HepG2 (cell line): ENCODE results near the gene HOXC12. TPM values are rescaled to one million over a fixed set of nuclear protein-coding genes. Genes with fewer than 3 reads are reported as not detected.

ENCODE experiments used
- AGO2 ChIP-seq: fragments of 200-400 bp; formaldehyde crosslinking; optimal IDR thresholded peaks from 2 replicates; pipeline ENCODE3; 2017; ENCODE audit warnings: mild to moderate bottlenecking, low read depth, low read length, moderate library complexity
- BRD4 ChIP-seq: sonication (generic); formaldehyde crosslinking; IDR thresholded peaks from 2 replicates; pipeline ENCODE4 v1.4.0; 2020; ENCODE audit warnings: missing genetic modification reagents
- CENPBD1 ChIP-seq: sonication (generic); formaldehyde crosslinking; IDR thresholded peaks from 2 replicates; pipeline ENCODE4 v1.8.0; 2022; ENCODE audit warnings: missing genetic modification reagents, low read depth, mild to moderate bottlenecking, borderline replicate concordance
- ETV5 ChIP-seq: IDR thresholded peaks from 2 replicates; pipeline ENCODE4 v1.6.1; 2018; ENCODE audit warnings: missing biosample characterization, missing genetic modification reagents, inconsistent platforms, borderline replicate concordance
- HMG20A ChIP-seq: IDR thresholded peaks from 2 replicates; pipeline ENCODE4 v1.6.1; 2016; ENCODE audit warnings: borderline replicate concordance
- HNRNPK ChIP-seq: fragments of 200-400 bp; formaldehyde crosslinking; IDR thresholded peaks from 2 replicates; pipeline ENCODE4 v1.6.1; 2018; ENCODE audit warnings: low read length, low read depth, moderate library complexity, mild to moderate bottlenecking; ENCODE audit not compliant: poor library complexity, severe bottlenecking
- KDM1A ChIP-seq: IDR thresholded peaks from 2 replicates; pipeline ENCODE4 v1.6.1; 2016; ENCODE audit warnings: missing compliant biosample characterization
- KLF16 ChIP-seq, 2 experiments: sonication (generic) in 1 of 2; formaldehyde crosslinking in 1 of 2; IDR thresholded peaks; 2 replicates each; pipeline versions ENCODE4 v1.6.1 to v1.8.0; 2016 to 2023; ENCODE audit warnings: missing genetic modification reagents in 2 of 2, missing compliant biosample characterization in 1 of 2
- MAZ ChIP-seq, 2 experiments: sonication (generic) in 1 of 2; formaldehyde crosslinking in 1 of 2; IDR thresholded peaks; 2 replicates each; pipeline versions ENCODE4 v1.5.0 to v1.6.1; 2012 to 2020; ENCODE audit warnings: low read depth in 2 of 2, mild to moderate bottlenecking in 2 of 2, borderline replicate concordance in 1 of 2, improper control_type of control experiment in 1 of 2, low read length in 1 of 2, missing genetic modification reagents in 1 of 2, moderate library complexity in 1 of 2
- NCOR1 ChIP-seq: fragments of 200-600 bp; sonication (generic); IDR thresholded peaks from 2 replicates; pipeline ENCODE4 v1.7.0; 2017; ENCODE audit warnings: antibody characterized with exemption, low read length, borderline replicate concordance
- SUZ12 ChIP-seq: fragments of 150-350 bp; IDR thresholded peaks from 2 replicates; pipeline ENCODE4 v1.6.1; 2014; ENCODE audit warnings: low read depth, low read length
- XRCC5 ChIP-seq: fragments of 200-400 bp; formaldehyde crosslinking; optimal IDR thresholded peaks from 2 replicates; pipeline ENCODE3; 2017; ENCODE audit warnings: mild to moderate bottlenecking, low read length
- ZBTB8A ChIP-seq: sonication (generic); formaldehyde crosslinking; IDR thresholded peaks from 2 replicates; pipeline ENCODE4 v1.4.0; 2020; ENCODE audit warnings: mild to moderate bottlenecking, low read depth, missing genetic modification reagents, borderline replicate concordance
- ZFX ChIP-seq: sonication (generic); formaldehyde crosslinking; IDR thresholded peaks from 2 replicates; pipeline ENCODE4 v1.4.0; 2020; ENCODE audit warnings: mild to moderate bottlenecking, low read depth, missing genetic modification reagents, moderate library complexity
- ZMAT5 ChIP-seq: sonication (generic); formaldehyde crosslinking; IDR thresholded peaks from 2 replicates; pipeline ENCODE4 v1.5.0; 2020; ENCODE audit warnings: mild to moderate bottlenecking, low read depth, missing genetic modification reagents, borderline replicate concordance
- ZNF136 ChIP-seq: sonication (generic); formaldehyde crosslinking; IDR thresholded peaks from 2 replicates; pipeline ENCODE4 v1.8.1; 2022; ENCODE audit warnings: low read depth, mild to moderate bottlenecking, moderate library complexity, missing genetic modification reagents
- ZNF142 ChIP-seq: sonication (generic); formaldehyde crosslinking; IDR thresholded peaks from 2 replicates; pipeline ENCODE4 v1.4.0; 2020; ENCODE audit warnings: missing genetic modification reagents
- ZNF44 ChIP-seq: sonication (generic); formaldehyde crosslinking; IDR thresholded peaks from 2 replicates; pipeline ENCODE4 v1.5.1; 2020; ENCODE audit warnings: mild to moderate bottlenecking, missing genetic modification reagents
- ZNF569 ChIP-seq: sonication (generic); formaldehyde crosslinking; IDR thresholded peaks from 2 replicates; pipeline ENCODE4 v1.5.0; 2020; ENCODE audit warnings: mild to moderate bottlenecking, missing genetic modification reagents, moderate library complexity, borderline replicate concordance
- ZNF598 ChIP-seq: sonication (generic); formaldehyde crosslinking; IDR thresholded peaks from 2 replicates; pipeline ENCODE4 v1.5.1; 2020; ENCODE audit warnings: mild to moderate bottlenecking, missing genetic modification reagents, borderline replicate concordance
- ZNF605 ChIP-seq: sonication (generic); formaldehyde crosslinking; IDR thresholded peaks from 2 replicates; pipeline ENCODE4 v1.8.0; 2022; ENCODE audit warnings: mild to moderate bottlenecking, missing genetic modification reagents
- ZNF607 ChIP-seq: sonication (generic); formaldehyde crosslinking; IDR thresholded peaks from 2 replicates; pipeline ENCODE4 v1.5.1; 2020; ENCODE audit warnings: missing genetic modification reagents, mild to moderate bottlenecking, borderline replicate concordance
- polyA plus RNA-seq, 8 experiments: library from polyadenylated mRNA; depleted of rRNA in 3 of 8; stranded (reverse) in 7 of 8; unstranded in 1 of 8; fragments of >200 nt; fragmentation: Illumina TruSeq in 4 of 8; extraction: Trizol in 4 of 8; gene quantifications; 2 replicates each; pipeline versions ENCODE4 v1.2.1 to v1.2.3, GENCODE V29; 2011 to 2016; ENCODE audit warnings: low read depth in 4 of 8, missing spikeins in 1 of 8, mixed read lengths in 1 of 8; ENCODE audit not compliant: insufficient read depth in 1 of 8
- total RNA-seq, 5 experiments: library from RNA; depleted of rRNA; stranded (reverse); fragments of >200 nt; fragmentation: Illumina TruSeq; extraction: Trizol; gene quantifications; 2 replicates each; pipeline ENCODE4 v1.2.3, GENCODE V29; 2016; ENCODE audit warnings: low read depth in 1 of 5

Gene HOXC12
- total and polyA plus RNA-seq, 2 of the 13 experiments (the other 11 are each of a cell fraction or from before 2014, with no cell fraction given) = not detected

- no peak for TF ChIP-seq ZNF142 (CRISPR knock-in tag)
- TF ChIP-seq SUZ12 = no peak
- no peak for TF ChIP-seq ZNF605 (CRISPR knock-in tag)
- TF ChIP-seq ZBTB8A (CRISPR knock-in tag) = no peak
- TF ChIP-seq ETV5 (CRISPR knock-in tag) = no peak
- TF ChIP-seq XRCC5 = no peak
- TF ChIP-seq BRD4 = no peak
- no peak for TF ChIP-seq AGO2
- TF ChIP-seq ZNF598 (CRISPR knock-in tag) = no peak
- TF ChIP-seq ZNF44 (CRISPR knock-in tag) = no peak
- TF ChIP-seq ZNF569 (CRISPR knock-in tag) = no peak
- TF ChIP-seq KLF16 (CRISPR knock-in tag; IDR thresholded peaks at IDR 0.05) = no peak
- TF ChIP-seq HMG20A (CRISPR knock-in tag) = no peak
- peak; percentile 37; the same call in 1 of the 2 replicates for TF ChIP-seq ZNF607 (CRISPR knock-in tag)
- TF ChIP-seq CENPBD1 (CRISPR knock-in tag) = no peak
- TF ChIP-seq HNRNPK = no peak
- TF ChIP-seq ZNF136 = no peak
- TF ChIP-seq KDM1A (CRISPR knock-in tag) = no peak
- TF ChIP-seq MAZ (IDR thresholded peaks at IDR 0.05; ENCODE audit: borderline replicate concordance, low read depth, low read length) = no peak
- TF ChIP-seq MAZ (CRISPR knock-in tag; IDR thresholded peaks at IDR 0.05; ENCODE audit: low read depth) = no peak
- peak; percentile 73; the same call in 1 of the 2 replicates for TF ChIP-seq NCOR1
- TF ChIP-seq ZMAT5 (CRISPR knock-in tag) = no peak
- peak; percentile 35; the same call in 1 of the 2 replicates for TF ChIP-seq ZFX
Observed at GRCh38 chr12:53988541-53989226, 34.0 kb downstream of the HOXC12 start (continued).
